AG09319 (cell line): ENCODE measurements around the gene MORC1.
"Not testable (repeated sequence)": the region's sequence is repeated elsewhere in the genome, so short reads cannot be mapped to it uniquely, and the experiment has no call there.

Experiments
- DNase-seq: peaks from one replicate; pipeline ENCODE4 v3.0.0-alpha.2; 2010; ENCODE audit warnings: low read depth; ENCODE audit errors: extremely low read depth
- TF ChIP-seq, protein P1 (sequence below): IDR thresholded peaks from 2 replicates; pipeline ENCODE4 v1.5.1; 2011; ENCODE audit warnings: low read depth, mild to moderate bottlenecking, inconsistent platforms, low read length, moderate library complexity

MORC1 gene

DNA sequence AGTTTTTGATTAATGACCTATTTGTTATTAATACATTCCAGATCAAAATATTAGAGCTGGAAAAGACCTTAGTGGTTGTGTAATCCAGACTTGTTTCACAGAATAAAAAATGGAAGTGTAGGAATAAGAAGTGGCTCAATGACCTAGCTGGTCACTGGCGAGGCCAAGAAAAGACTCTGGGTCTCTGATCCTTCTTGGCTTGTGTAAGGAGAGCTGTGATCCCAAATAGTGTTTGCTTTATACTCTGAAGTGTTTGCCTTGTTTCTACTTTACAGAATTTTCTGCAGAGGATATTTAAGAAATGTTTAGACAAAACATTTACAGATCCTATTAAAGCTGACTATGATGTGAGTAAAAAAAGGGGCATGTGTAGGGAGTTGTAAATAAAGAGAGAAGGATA lies 25.7 kb upstream of the MORC1 start:
- DNase-seq, result no peak
- TF ChIP-seq, protein P1, sequence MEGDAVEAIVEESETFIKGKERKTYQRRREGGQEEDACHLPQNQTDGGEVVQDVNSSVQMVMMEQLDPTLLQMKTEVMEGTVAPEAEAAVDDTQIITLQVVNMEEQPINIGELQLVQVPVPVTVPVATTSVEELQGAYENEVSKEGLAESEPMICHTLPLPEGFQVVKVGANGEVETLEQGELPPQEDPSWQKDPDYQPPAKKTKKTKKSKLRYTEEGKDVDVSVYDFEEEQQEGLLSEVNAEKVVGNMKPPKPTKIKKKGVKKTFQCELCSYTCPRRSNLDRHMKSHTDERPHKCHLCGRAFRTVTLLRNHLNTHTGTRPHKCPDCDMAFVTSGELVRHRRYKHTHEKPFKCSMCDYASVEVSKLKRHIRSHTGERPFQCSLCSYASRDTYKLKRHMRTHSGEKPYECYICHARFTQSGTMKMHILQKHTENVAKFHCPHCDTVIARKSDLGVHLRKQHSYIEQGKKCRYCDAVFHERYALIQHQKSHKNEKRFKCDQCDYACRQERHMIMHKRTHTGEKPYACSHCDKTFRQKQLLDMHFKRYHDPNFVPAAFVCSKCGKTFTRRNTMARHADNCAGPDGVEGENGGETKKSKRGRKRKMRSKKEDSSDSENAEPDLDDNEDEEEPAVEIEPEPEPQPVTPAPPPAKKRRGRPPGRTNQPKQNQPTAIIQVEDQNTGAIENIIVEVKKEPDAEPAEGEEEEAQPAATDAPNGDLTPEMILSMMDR, result no peak

DNA sequence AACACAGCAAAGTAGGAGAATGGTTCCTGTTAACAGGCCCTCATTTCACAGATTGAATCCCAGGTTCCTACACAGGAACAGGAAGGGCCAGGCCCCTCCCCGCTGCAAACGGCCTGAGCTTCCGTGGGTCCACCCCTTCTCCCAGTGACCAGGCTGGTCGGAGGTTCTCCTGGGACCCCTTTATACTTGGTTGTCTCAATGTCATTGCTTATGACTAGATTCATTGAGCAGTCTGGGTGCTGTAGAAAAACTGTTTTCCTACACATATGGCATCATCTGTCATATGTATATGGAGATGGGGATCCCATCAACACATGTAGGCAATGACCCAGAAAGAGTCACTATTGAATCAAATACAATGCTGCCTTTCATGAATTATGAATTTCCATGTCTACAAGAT lies 22.4 kb upstream of the MORC1 start:
- DNase-seq, result no peak
- TF ChIP-seq, protein P1, result no peak

DNA sequence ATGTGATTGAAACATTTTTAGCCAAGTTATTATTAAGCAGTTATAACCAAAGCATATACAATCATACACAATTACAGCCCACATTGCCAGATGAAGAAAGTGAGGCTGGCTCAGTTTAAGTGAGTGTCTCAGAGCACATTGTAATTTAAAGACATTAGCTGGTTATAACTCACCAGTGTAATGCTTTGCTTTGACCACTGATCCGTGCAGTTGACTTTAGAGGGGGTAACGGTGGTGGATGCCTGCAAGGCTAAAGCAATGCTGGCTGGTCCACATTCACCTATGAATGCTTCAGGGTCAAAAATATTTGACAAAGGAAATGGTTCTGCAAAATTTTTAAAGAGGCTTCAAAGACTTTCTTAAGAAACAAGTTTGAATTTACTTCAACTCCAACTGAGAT lies 19.8 kb upstream of the MORC1 start:
- TF ChIP-seq, protein P1, result no peak

DNA sequence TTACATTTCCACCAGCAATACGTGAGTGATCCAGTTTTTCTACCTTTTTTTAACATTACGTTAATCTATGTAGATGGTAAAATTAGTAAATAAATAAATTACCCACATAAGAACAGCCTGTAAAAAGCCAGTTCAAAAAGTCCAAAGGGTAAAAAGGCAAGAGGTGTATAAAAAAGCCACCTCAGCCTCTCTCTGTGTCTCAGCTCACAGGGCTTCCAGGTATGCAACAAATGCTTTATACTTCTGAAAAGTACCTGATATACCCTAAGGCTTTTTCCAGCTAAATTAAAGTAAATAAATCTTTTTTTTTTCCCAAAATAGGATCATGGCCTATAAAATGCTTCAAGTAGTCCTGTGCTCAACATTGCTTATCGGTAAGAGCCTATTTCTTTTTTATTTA lies 18.6 kb upstream of the MORC1 start, which contains the start of gene C3orf85:
TSS of gene C3orf85 (plus strand) at position 197 of the 400 bp plus-strand sequence. CDS start at position 326, 129 bp downstream.
- DNase-seq, result no peak
- TF ChIP-seq, protein P1, result no peak

More for the DNA sequence above, 19.8 kb upstream of the MORC1 start:
- no peak for DNase-seq

DNA sequence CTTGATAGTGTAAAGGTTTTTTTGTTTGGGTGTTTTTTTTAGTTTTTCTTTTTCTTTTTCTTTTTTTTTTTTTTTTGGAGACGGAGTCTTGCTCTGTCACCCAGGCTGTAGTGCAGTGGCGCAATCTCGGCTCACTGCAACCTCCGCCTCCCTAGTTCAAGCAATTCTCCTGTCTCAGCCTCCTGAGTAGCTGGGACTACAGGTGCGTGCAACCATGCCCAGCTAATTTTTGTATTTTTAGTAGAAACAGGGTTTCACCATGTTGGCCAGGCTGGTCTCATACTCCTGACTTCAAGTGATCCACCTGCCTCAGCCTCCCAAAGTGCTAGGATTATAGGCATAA lies 15.5 kb upstream of the MORC1 start:
- DNase-seq, result not testable (repeated sequence)

DNA sequence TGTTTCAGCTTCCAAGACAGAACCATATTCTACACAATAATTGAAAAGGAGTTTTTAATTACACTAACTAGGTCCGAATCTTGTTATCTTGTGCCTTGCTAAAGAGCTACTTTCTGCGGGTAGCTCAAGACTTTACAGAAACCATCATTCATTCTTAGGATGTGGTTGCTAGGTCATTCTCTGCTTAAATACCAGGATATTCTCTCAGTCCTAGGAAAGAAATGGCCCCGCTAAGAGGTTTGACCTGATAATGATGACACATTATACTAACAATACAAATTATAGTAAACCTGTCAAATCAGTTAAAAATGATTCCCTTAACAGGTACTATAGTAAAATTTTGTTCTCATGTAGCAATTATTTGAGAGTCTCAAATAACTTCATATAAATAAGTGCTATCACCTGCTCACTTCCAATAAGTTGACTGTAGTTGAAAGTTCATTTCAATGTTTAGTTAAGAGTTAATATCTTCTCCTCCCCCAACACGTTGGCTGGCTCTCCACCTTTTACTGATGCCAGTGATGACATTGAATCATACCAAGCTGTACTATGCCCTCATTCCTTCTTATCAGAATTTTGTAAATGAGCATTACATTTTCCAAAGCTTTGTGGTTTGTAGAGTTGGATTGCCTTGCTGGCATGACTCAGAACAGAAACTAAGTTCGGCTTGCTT lies 15.0 kb upstream of the MORC1 start:
- no peak for DNase-seq
- TF ChIP-seq, protein P1, result no peak

DNA sequence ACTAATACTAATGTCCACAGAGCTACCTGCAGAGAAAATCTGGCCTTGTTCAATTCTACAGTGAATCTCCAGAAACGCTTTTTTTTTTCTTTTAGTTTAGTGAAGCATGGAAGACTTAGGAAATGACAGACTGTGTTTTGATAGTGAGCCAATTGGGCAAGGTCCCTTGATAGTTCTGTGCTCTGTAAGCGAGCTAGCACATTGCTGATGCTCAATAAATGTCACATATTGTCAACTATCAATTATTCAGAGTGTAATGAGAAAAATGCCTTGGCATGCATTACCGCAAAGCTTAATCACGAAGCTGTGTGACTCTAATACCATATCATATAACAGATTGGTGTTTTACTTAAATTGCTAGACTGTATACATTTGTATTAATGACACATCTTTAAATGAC lies 13.3 kb upstream of the MORC1 start:
- TF ChIP-seq, protein P1, result no peak
- DNase-seq, result no peak

DNA sequence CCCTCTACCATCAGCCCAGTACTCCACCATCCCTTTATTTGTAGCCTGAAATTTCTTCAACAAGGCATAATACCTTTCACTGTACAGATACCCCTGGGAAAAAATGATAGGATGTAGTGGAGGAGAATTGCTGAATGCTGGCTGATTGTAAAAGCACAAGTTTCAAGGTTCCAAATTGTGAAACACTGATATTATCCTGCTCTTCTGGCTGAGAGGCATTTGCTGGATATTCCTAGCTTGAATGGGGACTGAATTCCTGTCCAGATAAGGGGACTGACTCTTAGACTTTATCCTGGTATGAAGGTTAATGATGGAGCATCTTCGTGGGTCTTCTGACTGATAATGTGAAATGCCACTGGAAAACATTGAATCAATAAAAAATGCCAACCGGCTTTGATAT lies 9.6 kb upstream of the MORC1 start:
- TF ChIP-seq, protein P1, result no peak
- DNase-seq, result no peak
